Bone marrow (tissue), 2 donors: ENCODE measurements around the gene OXCT2.
A peak's percentile ranks its signal among the peaks of the same experiment; 100 is the strongest.

ENCODE experiments used
- DNase-seq, 2 donors: peaks; one replicate each; lab custom pipeline; 2025; lab: John Stamatoyannopoulos, UW

OXCT2 gene

DNA sequence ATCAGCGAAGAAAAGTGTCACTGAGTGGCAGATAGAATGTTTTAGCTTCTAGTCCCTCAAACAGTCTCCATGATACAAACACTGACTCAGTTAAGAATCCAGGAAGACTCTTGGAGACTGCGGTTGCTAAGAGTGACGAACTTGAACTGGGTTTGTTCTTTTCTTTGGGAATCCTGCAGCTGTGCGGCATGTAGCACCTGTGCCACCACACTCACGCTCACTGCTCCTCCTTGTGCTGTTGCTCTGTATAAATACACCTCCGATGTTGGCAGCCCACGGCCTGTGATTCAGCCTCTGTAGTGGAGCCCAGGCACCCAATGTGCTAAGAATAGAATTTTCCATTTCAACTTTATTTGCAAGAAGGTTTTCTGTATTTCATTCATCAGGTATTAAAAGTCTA lies 38.0 kb downstream of the OXCT2 start:
- no peak for DNase-seq

DNA sequence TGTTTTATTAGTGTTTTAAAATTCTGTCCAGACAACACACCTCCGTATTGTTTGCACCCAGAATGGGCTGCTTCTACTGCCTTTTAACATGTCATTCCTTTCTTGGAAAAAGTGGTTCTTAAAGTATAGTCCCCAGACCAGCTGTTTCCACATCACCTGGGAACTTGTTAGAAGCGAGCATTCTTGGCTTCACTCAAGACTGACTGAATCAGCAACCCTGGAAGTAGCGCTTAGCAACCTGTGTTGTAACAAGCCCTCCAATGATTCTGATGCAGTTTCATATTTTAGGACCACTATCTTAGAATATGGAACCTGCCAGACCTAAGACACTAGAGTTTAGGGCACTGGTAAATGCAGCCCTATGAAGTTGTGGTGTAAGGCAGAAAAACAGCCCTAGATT lies 38.4 kb downstream of the OXCT2 start:
- no peak for DNase-seq

DNA sequence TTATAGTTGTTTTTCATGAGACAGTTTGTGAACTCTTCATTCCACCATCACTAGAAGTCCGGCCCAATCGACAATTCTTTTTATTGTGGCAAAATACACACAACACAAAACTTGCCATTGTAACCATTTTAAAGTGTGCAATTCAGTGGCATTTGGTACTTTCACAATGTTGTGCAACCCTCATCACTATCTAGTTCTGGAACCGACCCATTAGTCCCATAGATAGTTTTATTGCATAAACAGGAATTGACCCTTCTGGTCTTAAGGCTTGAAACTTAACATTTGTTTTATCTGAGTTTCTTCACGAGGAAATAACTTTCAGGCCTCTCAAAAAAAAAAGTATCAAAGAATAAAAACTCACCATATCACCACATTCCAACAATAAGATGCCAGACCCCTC lies 41.3 kb downstream of the OXCT2 start:
- DNase-seq, result no peak

DNA sequence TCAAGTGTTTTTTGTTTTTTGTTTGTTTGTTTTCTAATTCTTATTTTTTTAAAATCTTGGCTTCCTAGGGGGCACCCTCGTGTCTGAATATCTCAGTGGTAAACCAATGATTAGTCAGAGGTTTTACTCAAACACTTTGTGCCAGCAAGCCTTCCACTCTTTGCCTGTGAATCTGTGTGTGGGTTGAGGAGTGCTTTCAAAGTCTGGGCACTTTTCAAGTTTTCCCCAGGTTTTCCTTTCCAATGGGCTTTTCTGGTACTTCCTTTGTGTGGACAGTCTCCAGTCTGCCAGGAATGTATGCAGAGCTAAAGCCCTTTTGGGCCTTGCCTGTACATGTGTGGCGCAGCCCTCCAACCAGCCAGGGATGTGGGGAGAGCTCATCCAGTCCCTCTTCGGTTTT lies 42.1 kb downstream of the OXCT2 start:
- DNase-seq, result no peak

DNA sequence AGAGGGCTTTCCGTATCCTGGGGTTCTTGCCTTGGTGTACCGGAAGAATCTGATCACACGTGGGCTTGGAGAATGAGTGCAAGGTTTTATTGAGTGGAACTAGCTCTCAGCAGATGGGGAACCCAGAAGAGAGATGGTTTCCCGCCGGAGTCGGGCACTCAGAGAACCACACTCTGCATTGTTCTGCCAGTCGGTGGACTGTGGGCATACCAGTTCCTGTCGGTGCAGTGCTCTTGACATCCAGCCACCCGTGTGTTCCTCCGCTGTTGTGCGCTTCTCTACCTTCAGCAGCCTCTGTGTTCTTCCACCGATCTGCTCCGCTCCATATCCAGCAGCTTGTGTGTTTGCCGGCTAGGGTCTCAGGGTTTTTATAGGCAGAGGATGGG lies 43.2 kb downstream of the OXCT2 start:
- no peak for DNase-seq

DNA sequence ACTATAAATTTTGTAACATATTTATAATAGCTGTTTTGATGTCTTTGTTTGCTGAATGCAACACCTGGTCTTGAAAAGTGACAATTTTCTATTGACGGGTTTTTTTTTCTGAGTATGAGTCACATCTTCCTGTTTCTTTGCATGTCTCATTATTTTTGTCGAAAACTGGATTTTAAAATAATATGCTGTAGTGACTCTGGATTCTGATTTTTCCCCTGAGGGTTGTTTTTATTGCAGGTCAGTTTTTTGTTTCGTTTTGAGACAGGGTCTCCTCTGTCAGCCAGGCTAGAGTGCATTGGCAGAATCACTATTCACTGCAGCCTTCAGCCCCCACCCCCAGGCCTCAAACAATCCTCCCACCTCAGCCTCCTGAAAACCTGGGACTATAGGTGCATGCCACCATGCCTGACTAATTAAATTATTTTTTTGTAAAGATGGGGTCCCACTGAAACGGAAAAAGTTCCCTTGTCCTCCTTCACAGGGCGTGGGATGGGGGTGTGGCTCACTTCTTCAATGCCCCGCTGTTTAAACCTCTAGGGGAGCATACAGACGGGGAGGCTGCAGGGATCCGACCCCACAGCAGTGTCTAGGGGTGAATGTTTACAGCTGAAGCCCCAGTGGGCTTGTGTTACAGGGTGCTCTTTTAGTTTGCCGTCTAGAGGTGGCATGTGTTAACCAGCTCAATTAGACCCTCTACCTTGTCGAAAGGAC lies 43.8 kb downstream of the OXCT2 start:
- no peak for DNase-seq

DNA sequence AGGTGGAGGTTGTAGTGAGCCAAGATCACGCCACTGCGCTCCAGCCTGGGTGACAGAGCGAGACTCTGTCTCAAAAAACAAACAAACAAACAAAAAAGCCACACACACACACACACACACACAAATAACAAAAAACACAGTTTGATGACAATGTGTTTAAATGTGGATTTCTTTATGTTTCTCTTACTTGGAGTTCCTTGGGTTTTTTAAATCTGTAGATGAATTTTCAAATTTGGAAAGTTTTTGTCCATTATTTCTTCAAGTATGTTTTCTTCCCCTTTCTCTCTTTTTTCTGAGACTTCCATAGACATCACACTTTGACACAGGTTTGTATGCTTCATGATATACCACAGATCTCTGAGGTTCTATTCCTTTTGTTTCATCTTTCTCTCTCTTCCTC lies 44.5 kb downstream of the OXCT2 start:
- DNase-seq, result no peak

DNA sequence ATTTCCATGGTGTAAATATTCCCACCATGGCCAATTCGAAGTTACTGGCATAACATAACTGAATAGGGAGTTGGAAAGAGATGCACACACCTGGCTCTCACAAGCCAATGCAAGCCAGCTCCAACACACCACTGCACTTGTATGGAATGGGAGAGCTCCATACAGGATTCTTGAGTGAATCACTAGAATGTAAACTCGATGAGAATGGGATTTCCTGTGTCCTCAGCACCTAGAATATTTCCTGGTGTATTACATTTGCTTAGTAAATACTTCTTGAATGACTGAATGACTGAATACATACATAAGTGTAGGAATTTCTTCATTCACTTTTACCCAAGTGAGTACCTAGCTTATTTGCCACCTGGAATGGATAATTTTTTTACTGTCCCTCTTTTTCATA lies 48.7 kb downstream of the OXCT2 start:
- DNase-seq, result no peak

DNA sequence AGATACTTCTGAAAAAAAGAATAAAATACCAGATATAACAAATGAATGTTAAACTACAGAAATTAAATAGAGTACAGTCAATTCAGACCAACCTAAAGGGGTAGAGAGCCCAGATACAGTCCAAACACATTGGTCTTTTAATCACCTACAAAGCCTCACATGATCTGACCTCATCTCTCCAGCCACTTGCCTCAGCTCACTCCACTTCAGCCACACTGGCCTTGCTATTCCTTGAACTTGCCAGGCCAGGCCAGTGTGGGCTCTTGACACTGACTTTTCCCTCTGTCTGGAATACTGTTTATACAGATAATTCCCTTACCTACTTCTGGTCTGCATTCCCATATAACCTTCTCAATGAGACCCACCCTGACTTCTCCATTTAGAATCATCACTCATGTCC lies 49.5 kb downstream of the OXCT2 start:
- no peak for DNase-seq

DNA sequence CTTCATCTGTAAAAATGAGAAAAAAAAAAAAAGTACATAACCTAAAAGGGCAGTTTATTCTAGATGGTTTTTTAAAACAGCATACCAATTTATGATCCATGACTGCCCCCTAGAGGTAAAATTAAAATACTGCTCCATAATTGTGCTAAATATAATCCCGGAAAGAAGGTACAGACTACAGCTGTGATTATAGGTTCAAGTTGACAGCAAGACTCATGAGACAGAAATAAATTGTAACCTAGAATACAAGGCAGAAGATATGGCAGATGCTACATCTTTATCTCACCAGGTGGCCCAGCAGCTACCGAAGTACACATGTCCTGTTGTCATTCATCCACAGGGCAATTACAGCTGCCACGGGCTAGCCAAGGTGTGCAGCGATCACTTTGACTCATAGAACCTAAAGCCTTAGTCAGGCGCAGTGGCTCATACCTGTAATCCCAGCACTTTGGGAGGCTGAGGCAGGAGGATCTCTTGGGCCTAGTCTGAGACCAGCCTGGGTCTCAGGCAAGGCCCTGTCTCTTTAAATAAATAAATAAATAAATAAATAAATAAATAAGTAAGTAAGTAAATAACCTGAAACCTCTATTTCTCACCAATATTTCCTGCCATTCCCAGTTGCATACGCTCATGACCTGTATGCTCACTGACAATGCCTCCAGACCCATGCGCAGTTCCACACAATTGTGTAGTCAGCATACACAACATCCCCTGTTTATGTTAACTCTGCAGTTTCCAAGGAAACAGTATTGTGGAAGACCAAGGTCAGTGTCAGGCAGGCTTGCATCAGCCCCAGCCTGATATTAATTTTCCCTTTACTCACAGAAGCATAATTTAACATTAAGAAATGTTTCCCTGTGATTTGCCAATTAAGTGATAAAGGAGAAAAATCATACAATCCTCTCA lies 50.8 kb downstream of the OXCT2 start:
- peak in 1 of 2 donors; percentile 42 for DNase-seq
